Testis (tissue), 3 donors: ENCODE results near the gene PTPRD. TPM values are rescaled to one million over a fixed set of nuclear protein-coding genes. Genes with fewer than 3 reads are reported as not detected.
"Not testable (repeated sequence)": the region's sequence is repeated elsewhere in the genome, so short reads cannot be mapped to it uniquely, and the experiment has no call there.

ENCODE experiments used
- DNase-seq: peaks from one replicate; pipeline ENCODE4 v3.0.0-alpha.2; 2019
- H3K27ac ChIP-seq, 2 donors: fragments of 200-600 bp; sonication (generic); one replicate each; pipeline ENCODE4 v1.5.1; 2019
- H3K27me3 ChIP-seq: fragments of 200-600 bp; sonication (generic); one replicate; pipeline ENCODE4 v1.5.1; 2019
- H3K36me3 ChIP-seq: fragments of 200-600 bp; sonication (generic); one replicate; pipeline ENCODE4 v1.5.1; 2017; ENCODE audit warnings: low read depth; ENCODE audit errors: missing control alignments
- H3K4me1 ChIP-seq: fragments of 200-600 bp; sonication (generic); one replicate; pipeline ENCODE4 v1.5.1; 2019
- H3K4me3 ChIP-seq, 2 donors: fragments of 200-600 bp; sonication (generic); one replicate each; pipeline ENCODE4 v1.5.1; 2017 to 2019
- H3K9me3 ChIP-seq: fragments of 200-600 bp; sonication (generic); one replicate; pipeline ENCODE4 v1.5.1; 2017
- CTCF ChIP-seq, 3 experiments: fragments of 450-650 bp in 2 of 3; fragments of 200-600 bp in 1 of 3; sonication (generic) in 1 of 3; IDR thresholded peaks; one replicate each; pipeline ENCODE4 v1.5.1; 2016 to 2019; ENCODE audit warnings: antibody characterized with exemption in 3 of 3, mild to moderate bottlenecking in 2 of 3, moderate library complexity in 1 of 3
- POLR2A ChIP-seq: fragments of 450-650 bp; IDR thresholded peaks from one replicate; pipeline ENCODE4 v1.6.1; 2017; ENCODE audit warnings: antibody characterized with exemption, mild to moderate bottlenecking, moderate library complexity
- WGBS, 2 donors: methylation state at CpG; one replicate each; pipeline ENCODE4 v1.1.5; 2018; 5-methylcytosine and 5-hydroxymethylcytosine counted together
- intact Hi-C: fragments of 100-400 bp; cut with DNase I; formaldehyde crosslinking; loops from one replicate; pipeline ENCODE4 v1.15.1; 2023; ENCODE audit warnings: low total_unique reads
- polyA plus RNA-seq: library from polyadenylated mRNA; stranded (reverse); fragments of 350-450 nt; fragmentation: Illumina TruSeq; extraction: RNeasy Lipid Tissue Mini Kit (QIAGEN cat#74804); gene quantifications from one replicate; pipeline ENCODE4 v1.2.3, GENCODE V29; 2014; ENCODE audit warnings: low read depth, low replicate concordance; ENCODE audit not compliant: insufficient read depth
- total RNA-seq, 2 donors: library from RNA; depleted of rRNA; stranded (reverse); fragments of >200 nt; gene quantifications; one replicate each; pipeline ENCODE4 v1.2.3, GENCODE V29; 2016

Gene PTPRD
- total and polyA plus RNA-seq, 3 donors from 2014 or later, result 15.4 to 33.6 (median 32.5) TPM

GRCh38 chr9:9478741-9479140 is 1134.1 kb downstream of the PTPRD start:
- Histone ChIP-seq H3K36me3 (no peaks in the 10 kb centered on the region), H3K9me3 (no peaks in the 10 kb centered on the region), H3K4me1 (no peaks in the 10 kb centered on the region), H3K27ac (no peak overlapping the region), H3K27me3 (no peaks in the 10 kb centered on the region), H3K4me3 (no peak overlapping the region)
- no peak for DNase-seq
- TF ChIP-seq CTCF (IDR thresholded peaks at IDR 0.05) (no peak), POLR2A (no peak)
- intact Hi-C loops, result no loop called here
- 51 to 67% methylated on average over 3 of the region's 3 CpGs for WGBS, 2 donors

GRCh38 chr9:9469271-9469670 is 1143.5 kb downstream of the PTPRD start:
- TF ChIP-seq POLR2A (no peak), CTCF (IDR thresholded peaks at IDR 0.05) (no peak)
- no peaks in the 10 kb centered on the region for H3K9me3 ChIP-seq
- WGBS, 2 donors, result 86% methylated on average over 2 of the region's 2 CpGs
- H3K4me1 ChIP-seq, result no peaks in the 10 kb centered on the region
- H3K27ac ChIP-seq, result no peak overlapping the region
- intact Hi-C loops, result no loop called here
- H3K27me3 ChIP-seq, result no peaks in the 10 kb centered on the region
- DNase-seq, result no peak
- H3K36me3 ChIP-seq, result no peaks in the 10 kb centered on the region
- H3K4me3 ChIP-seq, result no peak overlapping the region

GRCh38 chr9:9441874-9442273 is 1170.9 kb downstream of the PTPRD start:
- WGBS, 2 donors, result 80 to 91% methylated on average over 15 to 19 of the region's 19 CpGs
- H3K4me3 ChIP-seq, DNase-seq, intact Hi-C loops, H3K9me3 ChIP-seq, H3K27ac ChIP-seq, H3K4me1 ChIP-seq, H3K27me3 ChIP-seq, H3K36me3 ChIP-seq: not testable (repeated sequence)

- DNase-seq, result no peak
- no peak overlapping the region for H3K27ac ChIP-seq
- intact Hi-C loops, result no loop called here
- no peaks in the 10 kb centered on the region for H3K27me3 ChIP-seq
- H3K4me1 ChIP-seq, result no peaks in the 10 kb centered on the region
- WGBS, 2 donors, result 76 to 83% methylated on average over 4 of the region's 4 CpGs
- H3K9me3 ChIP-seq, result no peaks in the 10 kb centered on the region
- H3K4me3 ChIP-seq, result no peak overlapping the region
- TF ChIP-seq CTCF (IDR thresholded peaks at IDR 0.05) (no peak), POLR2A (no peak)
- H3K36me3 ChIP-seq, result no peaks in the 10 kb centered on the region
These were observed 1175.2 kb downstream of the PTPRD start for GRCh38 chr9:9437641-9438040.

- DNase-seq, H3K9me3 ChIP-seq, H3K4me3 ChIP-seq, H3K4me1 ChIP-seq, H3K27ac ChIP-seq, intact Hi-C loops, H3K27me3 ChIP-seq, H3K36me3 ChIP-seq: not testable (repeated sequence)
- WGBS, 2 donors, result 94 to 95% methylated on average over 10 of the region's 10 CpGs
These were observed 1186.3 kb downstream of the PTPRD start for GRCh38 chr9:9426454-9426853.

- no peak overlapping the region for H3K4me3 ChIP-seq
- no peaks in the 10 kb centered on the region for H3K36me3 ChIP-seq
- no peaks in the 10 kb centered on the region for H3K4me1 ChIP-seq
- DNase-seq, result no peak
- H3K9me3 ChIP-seq, result no peaks in the 10 kb centered on the region
- TF ChIP-seq CTCF (IDR thresholded peaks at IDR 0.05), result no peak
- TF ChIP-seq POLR2A, result no peak
- no peaks in the 10 kb centered on the region for H3K27me3 ChIP-seq
- WGBS, 2 donors, result 76 to 96% methylated on average over 3 of the region's 3 CpGs
- H3K27ac ChIP-seq, result no peak overlapping the region
- intact Hi-C loops, result no loop called here
These were observed 1200.6 kb downstream of the PTPRD start for GRCh38 chr9:9412241-9412640.
